Keratinocyte (primary cell): ENCODE measurements around the gene GPATCH1. TPM values are rescaled to one million over a fixed set of nuclear protein-coding genes. Genes with fewer than 3 reads are reported as not detected.

ENCODE experiments used
- DNase-seq: peaks from one replicate; pipeline ENCODE4 v3.0.0-alpha.2; 2011; ENCODE audit warnings: low read depth, missing footprints, low spot score
- FAIRE-seq: peaks from 2 replicates; lab custom pipeline; 2011; peaks lifted over from hg19 to GRCh38; lab: Jason Lieb, UNC
- H2AFZ ChIP-seq: 2 replicates; pipeline ENCODE4 v1.6.0; 2012; ENCODE audit warnings: low read length, control low read depth, inconsistent platforms; ENCODE audit not compliant: control insufficient read depth
- H3K27ac ChIP-seq: 2 replicates; pipeline ENCODE4 v1.5.1; 2011; ENCODE audit warnings: low read length; ENCODE audit not compliant: control insufficient read depth, insufficient read depth
- H3K27me3 ChIP-seq: 3 replicates; pipeline ENCODE4 v1.6.0; 2011; ENCODE audit warnings: low read length; ENCODE audit not compliant: control insufficient read depth, insufficient read depth; ENCODE audit errors: extremely low read depth
- H3K36me3 ChIP-seq, 2 experiments: 2 replicates in 1 of 2; 3 replicates in 1 of 2; pipeline ENCODE4 v1.5.1; 2011; ENCODE audit warnings: low read length in 2 of 2, mild to moderate bottlenecking in 1 of 2; ENCODE audit not compliant: control insufficient read depth in 2 of 2, insufficient read depth in 2 of 2; ENCODE audit errors: extremely low read depth in 1 of 2
- H3K4me1 ChIP-seq: 3 replicates; pipeline ENCODE4 v1.5.1; 2011; ENCODE audit warnings: low read length; ENCODE audit not compliant: control insufficient read depth, insufficient read depth; ENCODE audit errors: extremely low read depth
- H3K4me2 ChIP-seq: 3 replicates; pipeline ENCODE4 v1.6.0; 2011; ENCODE audit warnings: low read depth, low read length; ENCODE audit not compliant: control insufficient read depth, insufficient read depth; ENCODE audit errors: extremely low read depth
- H3K4me3 ChIP-seq, 3 experiments: fragments of 200-600 bp in 1 of 3; sonication (generic) in 1 of 3; 2 replicates in 2 of 3; 3 replicates in 1 of 3; pipeline ENCODE4 v1.5.1; 2011 to 2016; ENCODE audit warnings: low read length in 3 of 3, mild to moderate bottlenecking in 3 of 3, control low read depth in 2 of 3, inconsistent platforms in 1 of 3, low read depth in 1 of 3, mixed read lengths in 1 of 3, mixed run types in 1 of 3, moderate library complexity in 1 of 3; ENCODE audit not compliant: control insufficient read depth in 2 of 3, insufficient read depth in 2 of 3; ENCODE audit errors: extremely low read depth in 1 of 3
- H3K79me2 ChIP-seq: 2 replicates; pipeline ENCODE4 v1.6.0; 2012; ENCODE audit warnings: low read length; ENCODE audit not compliant: control insufficient read depth, insufficient read depth
- H3K9ac ChIP-seq: 3 replicates; pipeline ENCODE4 v1.6.0; 2011; ENCODE audit warnings: low read length; ENCODE audit not compliant: control insufficient read depth, insufficient read depth; ENCODE audit errors: extremely low read depth
- H3K9me1 ChIP-seq: 3 replicates; pipeline ENCODE4 v1.6.0; 2011; ENCODE audit warnings: low read length; ENCODE audit not compliant: control insufficient read depth, insufficient read depth; ENCODE audit errors: extremely low read depth
- H3K9me3 ChIP-seq: 2 replicates; pipeline ENCODE4 v1.5.1; 2012; ENCODE audit warnings: low read depth, low read length; ENCODE audit not compliant: control insufficient read depth
- H4K20me1 ChIP-seq: 3 replicates; pipeline ENCODE4 v1.6.0; 2011; ENCODE audit warnings: low read length; ENCODE audit not compliant: control insufficient read depth, insufficient read depth; ENCODE audit errors: extremely low read depth
- EZH2 ChIP-seq: IDR thresholded peaks from one replicate; pipeline ENCODE4 v1.6.1; 2012; ENCODE audit warnings: inconsistent platforms, mild to moderate bottlenecking, low read length, moderate library complexity
- dilution Hi-C: fragments of 300-500 bp; cut with MboI; formaldehyde crosslinking; loops from one replicate; pipeline ENCODE4 v1.7.0; 2020; ENCODE audit warnings: low sequenced_read_pairs; ENCODE audit not compliant: extremely low pct_ligation_motif_present
- polyA plus RNA-seq, 5 experiments: library from polyadenylated mRNA; depleted of rRNA in 3 of 5; stranded (reverse) in 3 of 5; stranded (forward) in 1 of 5; unstranded in 1 of 5; fragments of >200 nt; gene quantifications; 1 replicate in 1 of 5; 2 replicates in 3 of 5; 3 replicates in 1 of 5; pipeline versions ENCODE4 v1.2.1 to v1.2.3, GENCODE V29; 2011 to 2012; ENCODE audit warnings: missing spikeins in 2 of 5, low read depth in 1 of 5, low replicate concordance in 1 of 5
- TF ChIP-seq, protein P1 (sequence below), 3 experiments: IDR thresholded peaks in 1 of 3; conservative IDR thresholded peaks in 1 of 3; optimal IDR thresholded peaks in 1 of 3; 2 replicates in 2 of 3; 3 replicates in 1 of 3; pipeline versions ENCODE3 to v1.5.1; 2011; ENCODE audit warnings: low read length in 3 of 3, mild to moderate bottlenecking in 3 of 3, moderate library complexity in 2 of 3, control low read depth in 1 of 3, inconsistent platforms in 1 of 3; ENCODE audit not compliant: insufficient read depth in 2 of 3; ENCODE audit errors: extremely low read depth in 1 of 3

Gene GPATCH1
- polyA plus RNA-seq, 1 donor (not counting 4 experiments of a cell fraction or from before 2014, with no cell fraction given) = 5.8 TPM

DNA sequence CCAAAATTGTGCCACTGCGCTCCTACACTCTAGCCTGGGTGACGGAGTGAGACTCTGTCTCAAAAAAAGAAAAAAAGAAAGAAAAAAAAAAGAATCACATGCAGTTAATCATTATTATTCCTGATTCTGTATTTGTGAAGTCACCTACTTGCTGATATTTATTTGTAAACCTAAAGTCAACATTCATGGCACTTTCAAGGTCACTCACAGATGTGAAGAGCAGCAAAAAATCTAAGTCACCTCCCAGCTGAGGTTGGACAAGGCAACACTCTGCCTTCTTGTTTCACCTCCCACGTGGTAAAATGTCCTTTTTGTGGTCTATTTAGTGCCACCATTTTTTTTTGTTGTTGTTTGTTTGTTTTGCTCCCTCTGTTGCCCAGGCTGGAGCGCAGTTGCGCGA is 77.4 kb downstream of the GPATCH1 start:
- no peak for TF ChIP-seq EZH2
- TF ChIP-seq, protein P1, sequence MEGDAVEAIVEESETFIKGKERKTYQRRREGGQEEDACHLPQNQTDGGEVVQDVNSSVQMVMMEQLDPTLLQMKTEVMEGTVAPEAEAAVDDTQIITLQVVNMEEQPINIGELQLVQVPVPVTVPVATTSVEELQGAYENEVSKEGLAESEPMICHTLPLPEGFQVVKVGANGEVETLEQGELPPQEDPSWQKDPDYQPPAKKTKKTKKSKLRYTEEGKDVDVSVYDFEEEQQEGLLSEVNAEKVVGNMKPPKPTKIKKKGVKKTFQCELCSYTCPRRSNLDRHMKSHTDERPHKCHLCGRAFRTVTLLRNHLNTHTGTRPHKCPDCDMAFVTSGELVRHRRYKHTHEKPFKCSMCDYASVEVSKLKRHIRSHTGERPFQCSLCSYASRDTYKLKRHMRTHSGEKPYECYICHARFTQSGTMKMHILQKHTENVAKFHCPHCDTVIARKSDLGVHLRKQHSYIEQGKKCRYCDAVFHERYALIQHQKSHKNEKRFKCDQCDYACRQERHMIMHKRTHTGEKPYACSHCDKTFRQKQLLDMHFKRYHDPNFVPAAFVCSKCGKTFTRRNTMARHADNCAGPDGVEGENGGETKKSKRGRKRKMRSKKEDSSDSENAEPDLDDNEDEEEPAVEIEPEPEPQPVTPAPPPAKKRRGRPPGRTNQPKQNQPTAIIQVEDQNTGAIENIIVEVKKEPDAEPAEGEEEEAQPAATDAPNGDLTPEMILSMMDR (optimal IDR thresholded peaks at IDR 0.05 in 1 of 3, IDR thresholded peaks at IDR 0.05 in 1 of 3, conservative IDR thresholded peaks at IDR 0.05 in 1 of 3; ENCODE audit: extremely low read depth in 1 of 3, insufficient read depth in 2 of 3, low read length in 3 of 3) = no peak
- no peak for FAIRE-seq
- Histone ChIP-seq H3K36me3 (no peaks in the 10 kb centered on the region), H3K9me1 (no peaks in the 10 kb centered on the region), H2AFZ (no peak overlapping the region), H3K27me3 (no peaks in the 10 kb centered on the region), H3K27ac (no peak overlapping the region), H4K20me1 (no peaks in the 10 kb centered on the region), H3K79me2 (no peaks in the 10 kb centered on the region), H3K9ac (no peak overlapping the region), H3K4me1 (no peaks in the 10 kb centered on the region), H3K9me3 (no peaks in the 10 kb centered on the region), H3K4me3 (no peak overlapping the region), H3K4me2 (no peak overlapping the region)
- dilution Hi-C loops = no loop called here
- DNase-seq = no peak

DNA sequence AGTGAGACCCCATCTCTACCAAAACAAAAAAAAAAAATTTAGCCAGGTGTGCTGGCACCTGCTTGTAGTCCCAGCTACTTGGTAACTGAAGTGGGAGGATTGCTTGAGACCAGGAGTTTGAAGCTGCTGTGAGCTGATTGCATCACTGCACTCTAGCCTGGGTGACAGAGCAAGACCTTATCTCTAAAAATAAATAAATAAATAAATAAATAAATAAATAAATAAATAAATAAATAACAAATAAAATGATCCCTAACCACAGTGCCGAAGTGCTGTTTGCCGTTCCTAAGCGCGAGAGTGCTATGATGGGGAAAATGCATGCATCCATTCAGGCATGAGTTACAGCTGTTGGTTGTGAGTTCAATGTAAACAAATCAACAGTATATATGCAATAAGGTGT is 78.2 kb downstream of the GPATCH1 start:
- FAIRE-seq (no peak), DNase-seq (no peak)
- Histone ChIP-seq H3K4me1 (no peaks in the 10 kb centered on the region), H3K27ac (no peak overlapping the region), H2AFZ (no peak overlapping the region), H4K20me1 (no peaks in the 10 kb centered on the region), H3K36me3 (no peaks in the 10 kb centered on the region), H3K9me1 (no peaks in the 10 kb centered on the region), H3K4me2 (no peak overlapping the region), H3K79me2 (no peaks in the 10 kb centered on the region), H3K9me3 (no peaks in the 10 kb centered on the region), H3K9ac (no peak overlapping the region), H3K4me3 (no peak overlapping the region), H3K27me3 (no peaks in the 10 kb centered on the region)
- dilution Hi-C loops = no loop called here
- no peak for TF ChIP-seq EZH2
- TF ChIP-seq, protein P1 (optimal IDR thresholded peaks at IDR 0.05 in 1 of 3, IDR thresholded peaks at IDR 0.05 in 1 of 3, conservative IDR thresholded peaks at IDR 0.05 in 1 of 3; ENCODE audit: extremely low read depth in 1 of 3, insufficient read depth in 2 of 3, low read length in 3 of 3) = no peak
